NT2/D1 (cell line): Measurements from ENCODE around the gene RARG.

Experiments
- SUZ12 ChIP-seq: IDR thresholded peaks from 2 replicates; pipeline ENCODE4 v1.6.1; 2011; ENCODE audit not compliant: insufficient read length, insufficient read depth; ENCODE audit errors: extremely low read depth
- YY1 ChIP-seq: IDR thresholded peaks from 2 replicates; pipeline ENCODE4 v1.6.1; 2011; ENCODE audit not compliant: insufficient read length, insufficient read depth
- ZNF274 ChIP-seq: IDR thresholded peaks from 2 replicates; pipeline ENCODE4 v1.6.1; 2011; ENCODE audit warnings: mild to moderate bottlenecking, low read depth, low read length

GRCh38 chr12:53222170-53222721, 9.8 kb downstream of the RARG start:
- TF ChIP-seq YY1 (no peak), ZNF274 (no peak), SUZ12 (no peak)
